DND-41 (cell line): ENCODE measurements around the gene BAG1.

Experiments used
- ATAC-seq: fragments of 200-7000 bp; cut with Tn5 transposase; 3 replicates; pipeline ENCODE4 v1.9.1; 2021; ENCODE audit warnings: low read depth; ENCODE audit not compliant: insufficient read depth
- DNase-seq: peaks from one replicate; pipeline ENCODE4 v3.0.0-alpha.2; 2020
- H2AFZ ChIP-seq: 2 replicates; pipeline ENCODE4 v1.6.0; 2012; ENCODE audit warnings: low read depth, low read length
- H3K27ac ChIP-seq: 2 replicates; pipeline ENCODE4 v1.5.1; 2012; ENCODE audit warnings: low read length, inconsistent platforms
- H3K27me3 ChIP-seq: fragments of 200-600 bp; sonication (generic); 2 replicates; pipeline ENCODE4 v1.6.0; 2012; ENCODE audit warnings: low read length, mild to moderate bottlenecking, inconsistent platforms; ENCODE audit not compliant: insufficient read depth, poor library complexity
- H3K36me3 ChIP-seq: 2 replicates; pipeline ENCODE4 v1.5.1; 2012; ENCODE audit warnings: low read length, inconsistent platforms; ENCODE audit not compliant: insufficient read depth
- H3K4me1 ChIP-seq: 2 replicates; pipeline ENCODE4 v1.5.1; 2012; ENCODE audit warnings: mild to moderate bottlenecking, low read length; ENCODE audit not compliant: insufficient read depth
- H3K4me2 ChIP-seq: 2 replicates; pipeline ENCODE4 v1.6.0; 2012; ENCODE audit warnings: mild to moderate bottlenecking, moderate library complexity, low read length, inconsistent platforms; ENCODE audit not compliant: insufficient read depth
- H3K4me3 ChIP-seq, 2 experiments: fragments of 200-600 bp in 1 of 2; shearing (Covaris generic) in 1 of 2; 2 replicates each; pipeline ENCODE4 v1.5.1; 2012 to 2016; ENCODE audit warnings: inconsistent platforms in 2 of 2, low read length in 2 of 2, mild to moderate bottlenecking in 2 of 2, low read depth in 1 of 2, moderate library complexity in 1 of 2
- H3K79me2 ChIP-seq: 2 replicates; pipeline ENCODE4 v1.6.0; 2012; ENCODE audit warnings: low read length, inconsistent platforms; ENCODE audit not compliant: insufficient read depth
- H3K9ac ChIP-seq: 2 replicates; pipeline ENCODE4 v1.6.0; 2012; ENCODE audit warnings: low read depth, mild to moderate bottlenecking, inconsistent platforms, low read length, moderate library complexity
- H3K9me3 ChIP-seq: 2 replicates; pipeline ENCODE4 v1.5.1; 2012; ENCODE audit warnings: low read length, moderate library complexity, mild to moderate bottlenecking, inconsistent platforms; ENCODE audit not compliant: insufficient read depth, severe bottlenecking
- H4K20me1 ChIP-seq: 2 replicates; pipeline ENCODE4 v1.6.0; 2012; ENCODE audit warnings: low read length; ENCODE audit not compliant: insufficient read depth
- EZH2 ChIP-seq: IDR thresholded peaks from 3 replicates; pipeline ENCODE4 v1.6.1; 2012; ENCODE audit warnings: borderline replicate concordance, low read depth, mild to moderate bottlenecking, moderate library complexity, low read length, inconsistent platforms; ENCODE audit not compliant: severe bottlenecking
- TF ChIP-seq, protein P1 (sequence below): IDR thresholded peaks from 2 replicates; pipeline ENCODE4 v1.5.1; 2012; ENCODE audit warnings: borderline replicate concordance, low read length, moderate library complexity, mild to moderate bottlenecking; ENCODE audit not compliant: poor library complexity, severe bottlenecking; ENCODE audit errors: extremely low read depth

The BAG1 gene

DNA sequence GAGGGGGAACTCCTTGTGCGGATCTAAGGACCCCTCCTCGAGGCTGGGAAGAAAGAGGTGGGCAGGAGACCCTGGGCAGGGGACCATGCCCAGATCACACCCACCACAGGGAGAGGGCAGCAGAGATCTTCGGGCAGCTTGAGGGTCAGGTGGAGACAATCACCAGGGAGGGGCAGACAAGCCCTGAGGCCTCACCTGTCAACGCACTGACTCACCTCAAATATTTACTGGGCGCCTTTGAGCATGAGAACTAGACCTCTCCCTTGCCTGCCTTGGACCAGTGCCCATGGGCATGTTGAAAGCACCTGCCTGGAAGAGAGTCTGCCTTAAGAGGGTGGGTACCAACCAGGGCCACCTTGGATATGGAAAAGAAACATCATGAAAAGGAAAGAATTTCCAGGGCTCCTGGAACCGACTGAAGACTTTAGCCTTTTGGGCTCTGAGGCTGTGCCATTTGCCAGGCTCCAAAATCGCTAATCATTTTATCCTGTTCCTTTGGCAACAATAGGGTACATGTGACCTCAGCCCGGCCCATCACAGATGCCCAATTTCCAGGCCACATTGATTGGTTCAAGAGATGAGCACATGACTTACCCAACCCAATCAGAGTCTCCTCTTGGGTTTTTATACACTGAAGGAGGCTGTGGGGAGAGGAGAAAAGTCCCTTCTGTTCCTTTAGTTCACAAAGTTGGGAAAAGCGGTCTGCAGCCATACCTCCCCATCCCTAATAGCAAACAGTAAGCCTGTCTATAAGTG lies 35.0 kb downstream of the BAG1 start:
- Histone ChIP-seq H3K4me1 (0 out of 2 replicates have a peak, but pooled peaks cover 3% of the 10 kb centered on the region), H3K4me3 (no peak overlapping the region), H3K27ac (no peak overlapping the region), H3K27me3 (no peaks in the 10 kb centered on the region), H3K9me3 (no peaks in the 10 kb centered on the region), H3K36me3 (no peaks in the 10 kb centered on the region), H3K79me2 (no peaks in the 10 kb centered on the region), H3K4me2 (no peak overlapping the region), H3K9ac (no peak overlapping the region), H2AFZ (no peak overlapping the region), H4K20me1 (no peaks in the 10 kb centered on the region)
- ATAC-seq (no peak; the same call in 2 of the 3 replicates), DNase-seq (no peak)
- no peak for TF ChIP-seq EZH2
- TF ChIP-seq, protein P1, sequence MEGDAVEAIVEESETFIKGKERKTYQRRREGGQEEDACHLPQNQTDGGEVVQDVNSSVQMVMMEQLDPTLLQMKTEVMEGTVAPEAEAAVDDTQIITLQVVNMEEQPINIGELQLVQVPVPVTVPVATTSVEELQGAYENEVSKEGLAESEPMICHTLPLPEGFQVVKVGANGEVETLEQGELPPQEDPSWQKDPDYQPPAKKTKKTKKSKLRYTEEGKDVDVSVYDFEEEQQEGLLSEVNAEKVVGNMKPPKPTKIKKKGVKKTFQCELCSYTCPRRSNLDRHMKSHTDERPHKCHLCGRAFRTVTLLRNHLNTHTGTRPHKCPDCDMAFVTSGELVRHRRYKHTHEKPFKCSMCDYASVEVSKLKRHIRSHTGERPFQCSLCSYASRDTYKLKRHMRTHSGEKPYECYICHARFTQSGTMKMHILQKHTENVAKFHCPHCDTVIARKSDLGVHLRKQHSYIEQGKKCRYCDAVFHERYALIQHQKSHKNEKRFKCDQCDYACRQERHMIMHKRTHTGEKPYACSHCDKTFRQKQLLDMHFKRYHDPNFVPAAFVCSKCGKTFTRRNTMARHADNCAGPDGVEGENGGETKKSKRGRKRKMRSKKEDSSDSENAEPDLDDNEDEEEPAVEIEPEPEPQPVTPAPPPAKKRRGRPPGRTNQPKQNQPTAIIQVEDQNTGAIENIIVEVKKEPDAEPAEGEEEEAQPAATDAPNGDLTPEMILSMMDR: no peak

DNA sequence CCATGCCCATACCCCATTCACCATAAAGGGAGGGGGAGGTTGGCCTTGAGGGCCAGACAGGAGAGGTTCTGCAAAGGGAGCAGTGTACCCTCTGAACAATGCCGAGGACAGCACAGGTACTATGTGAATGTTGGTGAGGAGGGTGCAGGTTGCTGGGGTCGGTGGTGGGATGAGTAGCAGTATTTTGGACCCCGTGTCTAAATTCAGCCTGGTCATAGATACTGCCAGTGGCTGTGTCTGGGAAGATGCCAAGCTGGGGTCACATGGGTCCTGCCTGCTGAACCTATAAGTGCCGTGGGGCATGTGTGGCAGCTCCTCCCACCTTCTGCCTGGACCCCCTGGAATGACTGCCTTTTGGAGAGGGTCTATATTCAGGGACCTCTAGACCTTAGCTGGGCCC lies 35.9 kb downstream of the BAG1 start:
- Histone ChIP-seq H3K9ac (no peak overlapping the region), H3K4me2 (no peak overlapping the region), H3K4me3 (no peak overlapping the region), H2AFZ (no peak overlapping the region), H4K20me1 (no peaks in the 10 kb centered on the region), H3K27me3 (no peaks in the 10 kb centered on the region), H3K9me3 (no peaks in the 10 kb centered on the region), H3K36me3 (no peaks in the 10 kb centered on the region), H3K4me1 (0 out of 2 replicates have a peak, but pooled peaks cover 3% of the 10 kb centered on the region), H3K79me2 (no peaks in the 10 kb centered on the region), H3K27ac (no peak overlapping the region)
- no peak for TF ChIP-seq EZH2
- TF ChIP-seq, protein P1: no peak
- DNase-seq (no peak), ATAC-seq (no peak)

DNA sequence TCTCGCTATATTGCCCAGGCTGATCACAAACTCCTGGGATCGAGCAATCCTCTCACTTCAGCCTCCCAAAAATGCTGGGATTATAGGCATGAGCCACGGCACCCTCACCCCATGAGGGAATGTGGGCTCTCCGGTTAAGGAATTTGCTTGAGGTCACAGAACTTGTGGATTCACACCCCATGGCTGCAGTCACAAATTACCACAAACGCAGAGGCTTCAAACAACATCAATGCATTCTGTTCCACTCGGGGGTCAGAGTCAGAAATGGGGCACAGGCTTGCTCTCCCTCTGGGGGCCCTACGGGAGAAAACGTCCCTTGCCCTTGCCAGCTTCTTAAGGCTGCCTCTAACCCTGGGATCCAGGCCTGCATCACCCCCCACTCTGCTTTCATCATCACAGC lies 36.8 kb downstream of the BAG1 start:
- H3K79me2 ChIP-seq: no peaks in the 10 kb centered on the region
- H3K27ac ChIP-seq: no peak overlapping the region
- DNase-seq: no peak
- no peaks in the 10 kb centered on the region for H3K27me3 ChIP-seq
- H3K4me2 ChIP-seq: no peak overlapping the region
- ATAC-seq: no peak
- no peak overlapping the region for H3K4me3 ChIP-seq
- H2AFZ ChIP-seq: no peak overlapping the region; the same call in 1 of the 2 replicates
- no peaks in the 10 kb centered on the region for H4K20me1 ChIP-seq
- no peak overlapping the region for H3K9ac ChIP-seq
- H3K4me1 ChIP-seq: 0 out of 2 replicates have a peak, but pooled peaks cover 3% of the 10 kb centered on the region
- no peaks in the 10 kb centered on the region for H3K9me3 ChIP-seq
- TF ChIP-seq, protein P1: no peak
- no peak for TF ChIP-seq EZH2
- H3K36me3 ChIP-seq: no peaks in the 10 kb centered on the region
